Naive thymus-derived CD8-positive, alpha-beta T cell (primary cell): ENCODE measurements around the gene GARIN5B. TPM values are rescaled to one million over a fixed set of nuclear protein-coding genes. Genes with fewer than 3 reads are reported as not detected.
"Not testable (repeated sequence)": the region's sequence is repeated elsewhere in the genome, so short reads cannot be mapped to it uniquely, and the experiment has no call there.

Source experiments
- ATAC-seq, 2 donors: fragments of 150-1000 bp; cut with Tn5 transposase in 1 of 2; sonication (Bioruptor Pico), chemical (Tn5 transposase) in 1 of 2; 1 replicate in 1 of 2; 2 replicates in 1 of 2; pipeline ENCODE4 v1.10.0; 2021; ENCODE audit warnings: mild to moderate bottlenecking in 2 of 2, moderate library complexity in 2 of 2
- POLR2A ChIA-PET: fragments of 350-600 bp; sonication (Branson Sonifier 250); formaldehyde crosslinking; loops from one replicate; lab custom pipeline; 2021; ENCODE audit warnings: antibody characterized with exemption; lab: Charles Lee
- DNase-seq, 10 donors: peaks; one replicate each; pipeline versions ENCODE4 v3.0.0 to v3.0.0-alpha.2; 2020 to 2022
- H3K27ac Mint-ChIP-seq, 10 donors: one replicate each; pipeline ENCODE4 v1.8.0; 2020 to 2022; ENCODE audit warnings: mild to moderate bottlenecking in 10 of 10, mixed read lengths in 10 of 10, moderate library complexity in 4 of 10, inconsistent platforms in 1 of 10
- H3K27me3 Mint-ChIP-seq, 5 donors: one replicate each; pipeline ENCODE4 v1.8.0; 2021 to 2022; ENCODE audit warnings: mixed read lengths in 5 of 5
- H3K36me3 Mint-ChIP-seq, 3 donors: one replicate each; pipeline ENCODE4 v1.8.0; 2020 to 2022; ENCODE audit warnings: mixed read lengths in 3 of 3, mild to moderate bottlenecking in 2 of 3, inconsistent platforms in 1 of 3
- H3K4me1 Mint-ChIP-seq, 4 donors: one replicate each; pipeline ENCODE4 v1.8.0; 2021 to 2022; ENCODE audit warnings: mixed read lengths in 4 of 4
- H3K4me3 Mint-ChIP-seq, 10 donors: one replicate each; pipeline ENCODE4 v1.8.0; 2020 to 2022; ENCODE audit warnings: mild to moderate bottlenecking in 10 of 10, mixed read lengths in 10 of 10, moderate library complexity in 6 of 10, inconsistent platforms in 1 of 10
- H3K9me3 Mint-ChIP-seq, 9 donors: one replicate each; pipeline ENCODE4 v1.8.0; 2020 to 2022; ENCODE audit warnings: mixed read lengths in 9 of 9, mild to moderate bottlenecking in 3 of 9, inconsistent platforms in 1 of 9, moderate library complexity in 1 of 9
- polyA plus RNA-seq, 3 donors: library from polyadenylated mRNA; unstranded; fragments of 300-500 nt; fragmentation: Illumina TruSeq; gene quantifications; one replicate each; pipeline ENCODE4 v1.2.3, GENCODE V29; 2021
- total RNA-seq, 8 experiments: library from RNA in 2 of 8; stranded (reverse) in 2 of 8; gene quantifications; one replicate each; pipeline ENCODE4 v1.2.3 and lab custom pipeline; 2021 to 2026

Gene GARIN5B
- not detected for total RNA-seq
- polyA plus RNA-seq: not detected
- total RNA-seq (lab: John Stamatoyannopoulos, UW): 0 to 0.22 (median 0) reads per million in 6 experiments

DNA sequence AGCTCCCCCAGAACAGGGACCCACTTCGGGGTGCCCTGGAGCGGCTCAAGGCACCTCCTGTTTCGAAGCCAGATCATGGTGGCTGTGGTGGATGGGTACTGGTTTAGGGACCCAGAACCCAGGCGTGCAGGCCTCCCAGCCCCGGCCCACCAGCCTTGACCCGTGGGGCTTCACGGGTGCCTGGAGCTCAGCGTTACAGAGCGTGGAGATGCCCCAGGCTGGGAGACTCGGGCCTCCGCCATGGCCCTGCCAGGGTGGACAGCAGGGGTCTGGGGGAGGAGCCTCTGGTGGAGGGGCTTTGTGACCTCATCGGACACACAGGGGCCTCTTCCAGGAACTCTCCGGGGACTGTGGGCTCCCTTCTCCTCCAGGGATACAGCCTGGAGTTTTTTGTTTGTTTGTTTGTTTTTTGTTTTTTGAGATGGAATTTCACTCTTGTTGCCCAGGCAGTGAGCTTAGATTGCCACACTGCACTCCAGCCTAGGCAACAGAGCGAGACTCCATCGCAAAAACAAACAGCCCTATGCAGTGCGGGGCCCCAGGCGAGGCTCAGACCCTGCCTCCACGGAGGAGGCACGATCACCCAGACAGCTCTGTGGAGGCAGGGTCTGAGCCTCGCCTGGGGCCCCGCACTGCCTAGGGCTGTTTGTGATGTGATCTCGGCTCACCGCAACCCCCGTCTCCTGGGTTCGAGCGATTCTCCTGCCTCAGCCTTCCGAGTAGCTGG, at the start of gene GARIN5B:
Gene GARIN5B (minus strand): TSS at position 271 of the 727 bp plus-strand sequence. CDS start 194 bp downstream, at position 77.
- no peak within 1 kb of the TSS for H3K4me3 Mint-ChIP-seq
- no peaks in the 10 kb centered on the region for H3K9me3 Mint-ChIP-seq
- ATAC-seq (no peak), DNase-seq (no peak)
- POLR2A ChIA-PET: interaction anchor here (1.1 kb wide), 1 partner anchor 21 kb away, joined by 3 read pairs; the partner anchor contains the start of gene TMEM238
- no peaks in the 10 kb centered on the region for H3K4me1 Mint-ChIP-seq
- no peak within 1 kb of the TSS for H3K27ac Mint-ChIP-seq
- peaks cover 2 to 13% (median 7%) of the 10 kb centered on the region in 5 donors for H3K27me3 Mint-ChIP-seq
- no peaks in the 10 kb centered on the region for H3K36me3 Mint-ChIP-seq

DNA sequence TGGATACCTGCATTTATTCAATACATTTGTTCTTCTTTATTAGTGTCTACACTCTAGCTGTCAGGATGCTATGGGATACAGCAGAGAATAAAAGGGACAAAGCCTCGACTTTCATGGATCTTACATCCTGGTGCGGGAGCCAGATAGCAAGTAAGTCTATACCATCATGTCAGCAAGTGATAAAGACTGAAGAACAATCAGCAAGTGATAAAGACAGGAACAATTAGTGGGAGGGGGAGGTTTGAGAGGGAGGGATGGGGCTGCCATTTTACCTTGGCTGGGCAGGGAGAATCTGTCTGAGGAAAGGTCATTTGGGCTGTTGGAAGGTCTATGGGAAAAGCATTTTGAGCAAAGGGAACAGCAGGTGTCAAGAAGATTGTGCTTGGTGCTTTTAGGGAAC, 47.1 kb upstream of the GARIN5B start:
- ATAC-seq: no peak
- POLR2A ChIA-PET: interaction anchor here (0.6 to 10.0 kb wide), 3 partner anchors 21 to 151 kb away, joined by 3 to 181 read pairs (median 4); partner anchors contain the start of genes PPP6R1, RPL28 and TMEM238
- Mint-ChIP-seq H3K4me1 (peaks cover 20 to 32% (median 29%) of the 10 kb centered on the region in 4 donors), H3K27ac (peak overlapping the region in 3 of 10 donors; percentile 23 to 82 (median 76)), H3K9me3 (peaks cover 0 to 12% (median 0%) of the 10 kb centered on the region in 9 donors), H3K36me3 (peaks cover 7 to 13% (median 10%) of the 10 kb centered on the region in 3 donors), H3K4me3 (peak overlapping the region in 2 of 10 donors; percentile 9 to 34), H3K27me3 (peaks cover 0 to 3% (median 0%) of the 10 kb centered on the region in 5 donors)
- DNase-seq: no peak

DNA sequence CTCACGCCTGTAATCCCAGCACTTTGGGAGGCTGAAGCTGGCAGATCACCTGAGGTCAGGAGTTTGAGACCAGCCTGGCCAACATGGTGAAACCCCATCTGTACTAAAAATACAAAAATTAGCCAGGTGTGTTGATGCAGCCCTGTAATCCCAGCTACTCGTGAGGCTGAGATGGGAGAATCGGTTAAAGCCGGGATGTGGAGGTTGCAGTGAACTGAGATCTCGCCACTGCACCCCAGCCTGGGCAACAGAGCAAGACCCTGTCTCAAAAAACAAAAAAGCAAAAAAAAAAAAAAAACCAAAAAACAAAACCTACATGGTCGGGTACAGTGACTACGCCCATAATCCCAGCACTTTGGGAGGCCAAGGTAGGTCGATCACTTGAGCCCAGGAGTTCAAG, 46.1 kb upstream of the GARIN5B start:
- H3K27ac Mint-ChIP-seq: peak overlapping the region; percentile 52 to 100 (median 98)
- H3K27me3 Mint-ChIP-seq, DNase-seq, ATAC-seq: not testable (repeated sequence)
- H3K4me3 Mint-ChIP-seq: peak overlapping the region; percentile 31 to 98 (median 92)
- POLR2A ChIA-PET: interaction anchor here (0.8 to 10.0 kb wide), 6 partner anchors 20 to 245 kb away, joined by 3 to 181 read pairs (median 4); partner anchors contain the start of genes KMT5C, PPP6R1, RPL28 and TMEM238
- peaks cover 0 to 12% (median 0%) of the 10 kb centered on the region in 9 donors for H3K9me3 Mint-ChIP-seq
- H3K36me3 Mint-ChIP-seq: peaks cover 7 to 15% (median 10%) of the 10 kb centered on the region in 3 donors
- peaks cover 20 to 32% (median 29%) of the 10 kb centered on the region in 4 donors for H3K4me1 Mint-ChIP-seq

DNA sequence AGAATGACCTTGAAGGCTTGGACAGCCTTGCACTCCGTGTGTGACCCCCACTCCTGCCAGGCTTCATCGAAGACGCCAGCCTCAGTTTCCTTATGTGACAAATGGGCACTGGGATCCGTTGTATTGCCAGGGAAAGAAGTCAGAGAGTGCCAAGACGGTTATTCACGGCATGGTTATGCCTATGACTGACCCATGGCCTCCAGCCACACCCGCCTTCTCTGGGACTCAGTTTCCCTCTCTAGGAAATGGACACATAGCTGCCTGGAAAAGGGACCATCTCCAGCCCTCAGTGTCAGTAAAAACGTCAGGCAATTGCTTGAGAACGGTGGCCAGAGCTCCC, 45.4 kb upstream of the GARIN5B start:
- peaks cover 0 to 3% (median 0%) of the 10 kb centered on the region in 5 donors for H3K27me3 Mint-ChIP-seq
- peaks cover 18 to 37% (median 29%) of the 10 kb centered on the region in 4 donors for H3K4me1 Mint-ChIP-seq
- POLR2A ChIA-PET: interaction anchor here (0.9 to 10.0 kb wide), 7 partner anchors 10 to 246 kb away, joined by 3 to 181 read pairs (median 5); partner anchors contain the start of genes KMT5C, RPL28, TMEM238 and U2AF2

DNA sequence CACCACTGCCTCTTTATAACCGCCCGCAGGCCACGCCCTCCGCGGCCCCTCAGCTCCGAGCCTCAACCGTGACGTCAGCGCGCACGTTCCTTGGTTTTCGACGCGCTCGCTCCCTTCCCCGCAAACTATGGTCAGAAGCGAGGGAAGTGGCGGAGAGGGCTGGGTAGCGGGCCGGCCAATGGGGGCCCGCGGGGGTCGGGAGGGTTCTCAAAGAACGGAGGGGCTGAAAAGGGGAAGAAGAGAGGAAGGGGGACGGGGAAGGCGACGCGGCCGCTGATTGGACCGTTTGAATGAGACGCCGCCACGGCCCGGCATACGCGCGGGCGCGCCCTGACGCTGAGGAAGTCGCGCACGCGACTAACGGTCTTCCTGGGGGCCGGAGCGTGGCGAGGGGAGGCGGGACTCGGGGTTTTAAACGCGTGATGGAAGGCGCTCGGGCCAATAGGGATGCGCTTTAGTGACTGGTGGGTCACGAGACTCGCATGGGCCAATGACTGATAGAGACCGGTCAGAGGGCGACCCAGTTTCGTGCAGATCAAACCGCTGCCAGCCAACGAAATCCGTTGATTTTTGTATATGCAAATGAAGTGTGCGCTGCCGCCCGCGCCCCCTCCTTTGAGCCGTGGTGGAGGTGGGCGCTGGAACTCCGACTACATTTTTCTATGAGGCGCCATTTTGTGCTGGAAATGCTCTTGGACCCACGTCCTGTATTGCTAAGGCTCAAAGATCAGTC, 44.9 kb upstream of the GARIN5B start:
- peak overlapping the region; percentile 88 to 98 (median 94) for H3K4me3 Mint-ChIP-seq
- peaks cover 0 to 3% (median 0%) of the 10 kb centered on the region in 5 donors for H3K27me3 Mint-ChIP-seq
- POLR2A ChIA-PET: interaction anchor here (0.5 to 10.0 kb wide), 24 partner anchors 9 to 291 kb away, joined by 3 to 181 read pairs (median 6); partner anchors contain the start of genes FIZ1, HSPBP1, KMT5C and PPP1R12C
- H3K9me3 Mint-ChIP-seq: peaks cover 0 to 12% (median 0%) of the 10 kb centered on the region in 9 donors
- ATAC-seq (peak; percentile 91 to 92), DNase-seq (peak; percentile 94 to 99 (median 97))
- peaks cover 20 to 39% (median 30%) of the 10 kb centered on the region in 4 donors for H3K4me1 Mint-ChIP-seq
- H3K27ac Mint-ChIP-seq: peak overlapping the region; percentile 93 to 100 (median 99)
- peaks cover 7 to 26% (median 14%) of the 10 kb centered on the region in 3 donors for H3K36me3 Mint-ChIP-seq

More for the DNA sequence above, 45.4 kb upstream of the GARIN5B start:
- peaks cover 7 to 21% (median 10%) of the 10 kb centered on the region in 3 donors for H3K36me3 Mint-ChIP-seq
- DNase-seq (no peak), ATAC-seq (no peak)
- peak overlapping the region; percentile 93 to 100 (median 99) for H3K27ac Mint-ChIP-seq
- H3K4me3 Mint-ChIP-seq: peak overlapping the region; percentile 88 to 98 (median 94)
- H3K9me3 Mint-ChIP-seq: peaks cover 0 to 12% (median 0%) of the 10 kb centered on the region in 9 donors

DNA sequence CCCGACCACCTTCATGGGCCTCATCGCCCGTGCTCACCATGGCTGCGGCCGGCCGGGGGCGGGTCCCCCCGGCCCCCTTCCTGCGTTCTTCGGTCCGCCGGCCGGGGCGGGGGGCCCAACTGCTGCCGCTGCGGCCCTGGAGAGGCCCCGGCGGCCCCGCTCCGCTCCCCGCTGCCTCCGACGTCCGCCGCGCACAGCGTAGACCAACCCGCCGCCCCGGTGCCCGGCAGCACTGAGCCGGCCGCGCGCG, 44.4 kb upstream of the GARIN5B start, which contains the start of gene UBE2S:
Gene UBE2S (minus strand): TSS at position 239 of the 250 bp plus-strand sequence. CDS start 199 bp downstream, at position 40.
- peaks cover 7 to 31% (median 15%) of the 10 kb centered on the region in 3 donors for H3K36me3 Mint-ChIP-seq
- H3K9me3 Mint-ChIP-seq: peaks cover 0 to 12% (median 0%) of the 10 kb centered on the region in 9 donors
- peak; percentile 0 to 68 for ATAC-seq
- POLR2A ChIA-PET: interaction anchor here (0.6 to 10.0 kb wide), 21 partner anchors 9 to 290 kb away, joined by 3 to 181 read pairs (median 6); partner anchors contain the start of genes FIZ1, HSPBP1, KMT5C and PPP1R12C
- not testable (repeated sequence) for DNase-seq, H3K27me3 Mint-ChIP-seq
- peaks cover 20 to 39% (median 30%) of the 10 kb centered on the region in 4 donors for H3K4me1 Mint-ChIP-seq
- peak within 1 kb of the TSS; percentile 88 to 98 (median 94) for H3K4me3 Mint-ChIP-seq
- H3K27ac Mint-ChIP-seq: peak within 1 kb of the TSS; percentile 93 to 100 (median 99)

DNA sequence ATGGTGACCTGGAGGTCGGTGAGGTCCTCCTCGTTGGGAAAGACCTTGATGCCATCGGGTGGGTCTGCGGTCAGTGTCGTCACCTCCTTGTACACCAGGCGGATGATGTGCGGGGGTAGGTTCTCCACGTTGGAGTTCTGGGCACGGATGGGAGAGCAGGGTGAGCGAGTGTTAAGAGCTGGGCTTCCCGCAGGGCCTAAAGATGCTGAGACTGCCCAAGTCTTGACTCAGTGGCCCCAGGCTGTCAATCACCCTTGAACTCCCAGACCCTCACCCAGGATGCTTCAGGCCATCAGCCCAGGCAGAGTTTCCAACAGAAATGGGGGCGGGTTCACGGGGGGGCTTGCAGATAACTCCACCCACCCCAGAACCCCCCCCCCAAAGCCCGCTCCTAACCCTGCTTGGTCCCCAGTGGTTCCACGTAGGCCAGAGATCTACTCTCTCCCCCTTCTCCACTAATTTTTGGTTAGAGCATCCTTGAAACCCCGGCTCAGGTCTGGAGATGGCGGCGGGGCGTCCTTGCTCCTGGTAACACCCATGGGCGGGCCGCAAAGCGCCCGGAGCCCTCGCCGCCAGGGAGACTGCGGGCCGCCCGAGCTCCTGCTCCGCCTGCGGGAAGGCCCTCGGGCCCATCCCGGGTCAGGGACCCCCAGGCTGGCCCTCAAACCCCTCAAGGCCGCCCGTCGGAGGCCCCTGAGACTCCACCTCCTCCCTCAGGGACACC, 43.9 kb upstream of the GARIN5B start:
- H3K4me1 Mint-ChIP-seq: peaks cover 20 to 39% (median 30%) of the 10 kb centered on the region in 4 donors
- DNase-seq: peak in 2 of 10 donors; percentile 27 to 71
- H3K36me3 Mint-ChIP-seq: peaks cover 7 to 36% (median 17%) of the 10 kb centered on the region in 3 donors
- ATAC-seq: peak in 1 of 2 donors; percentile 0
- H3K4me3 Mint-ChIP-seq: peak overlapping the region; percentile 73 to 98 (median 80)
- POLR2A ChIA-PET: interaction anchor here (1.0 to 10.0 kb wide), 17 partner anchors 8 to 290 kb away, joined by 3 to 181 read pairs (median 6); partner anchors contain the start of genes HSPBP1, KMT5C, PPP1R12C and RPL28
- peak overlapping the region; percentile 74 to 100 (median 85) for H3K27ac Mint-ChIP-seq
- peaks cover 0 to 3% (median 0%) of the 10 kb centered on the region in 5 donors for H3K27me3 Mint-ChIP-seq
- peaks cover 0 to 12% (median 0%) of the 10 kb centered on the region in 9 donors for H3K9me3 Mint-ChIP-seq

DNA sequence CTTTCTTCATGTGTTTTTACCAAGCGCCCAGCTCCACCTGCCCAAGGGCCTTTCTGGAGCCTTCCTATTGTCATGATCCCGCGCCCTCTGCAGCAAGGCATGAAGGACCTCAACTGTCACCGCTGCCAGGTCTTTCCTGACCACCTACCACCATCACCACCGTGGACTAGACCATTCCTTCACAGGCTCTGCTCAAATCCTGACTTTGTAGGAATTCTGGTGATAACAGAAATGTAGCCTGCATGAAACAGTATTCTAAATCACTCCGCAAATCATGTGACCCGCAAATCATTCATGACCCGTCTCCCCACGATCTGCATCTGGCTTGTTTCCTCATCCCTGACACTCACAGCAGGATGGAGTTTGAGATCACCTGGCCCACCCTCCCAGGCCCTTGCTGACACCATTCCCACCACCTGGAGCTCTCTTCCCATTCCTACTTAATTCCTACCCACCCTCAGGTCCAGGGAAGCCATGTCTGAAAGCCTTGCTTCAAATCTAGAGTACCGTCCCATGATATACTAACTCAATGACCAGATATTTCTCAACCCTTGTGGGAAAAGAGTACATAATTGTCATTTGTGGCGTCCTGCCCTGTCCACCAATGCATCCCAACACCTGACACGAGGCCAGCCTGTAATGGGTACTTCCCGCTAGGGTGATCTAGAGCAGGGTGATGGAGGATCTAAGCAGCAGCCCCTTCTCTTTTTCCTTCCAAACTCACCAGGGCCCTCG, 43.2 kb upstream of the GARIN5B start:
- Mint-ChIP-seq H3K36me3 (peaks cover 7 to 40% (median 20%) of the 10 kb centered on the region in 3 donors), H3K4me1 (peaks cover 20 to 39% (median 30%) of the 10 kb centered on the region in 4 donors), H3K9me3 (peaks cover 0 to 12% (median 0%) of the 10 kb centered on the region in 9 donors), H3K4me3 (peak overlapping the region; percentile 57 to 98 (median 77)), H3K27me3 (peaks cover 0 to 3% (median 0%) of the 10 kb centered on the region in 5 donors), H3K27ac (peak overlapping the region; percentile 56 to 100 (median 82))
- no peak for DNase-seq
- POLR2A ChIA-PET: interaction anchor here (0.6 to 10.0 kb wide), 6 partner anchors 13 to 289 kb away, joined by 3 to 181 read pairs (median 8); partner anchors contain the start of genes KMT5C, PPP1R12C, RPL28 and TMEM238
- no peak for ATAC-seq

DNA sequence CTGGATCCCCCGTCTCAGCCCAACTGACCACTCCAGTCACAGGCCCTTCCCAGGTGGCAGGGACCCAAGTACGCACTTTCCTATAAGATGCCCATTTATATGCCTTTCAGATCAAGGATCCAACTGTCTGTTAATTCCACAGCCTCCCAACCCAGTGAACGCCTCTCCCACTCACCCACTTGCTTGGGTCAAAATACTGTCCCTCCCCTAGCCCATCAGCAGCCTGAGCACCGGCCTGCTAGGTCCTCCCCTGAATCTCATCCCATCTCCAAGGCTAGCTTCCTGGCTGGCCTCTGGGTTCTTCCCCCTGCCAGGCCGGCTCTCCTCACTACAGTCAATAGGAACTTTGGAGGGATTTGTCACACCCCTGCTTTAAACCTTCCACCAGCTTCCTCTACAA, 42.6 kb upstream of the GARIN5B start:
- peaks cover 0 to 3% (median 0%) of the 10 kb centered on the region in 5 donors for H3K27me3 Mint-ChIP-seq
- ATAC-seq (no peak), DNase-seq (no peak)
- peaks cover 20 to 39% (median 30%) of the 10 kb centered on the region in 4 donors for H3K4me1 Mint-ChIP-seq
- peak overlapping the region in 8 of 10 donors; percentile 29 to 100 (median 58) for H3K27ac Mint-ChIP-seq
- peaks cover 0 to 12% (median 0%) of the 10 kb centered on the region in 9 donors for H3K9me3 Mint-ChIP-seq
- peaks cover 7 to 45% (median 20%) of the 10 kb centered on the region in 3 donors for H3K36me3 Mint-ChIP-seq
- peak overlapping the region in 9 of 10 donors; percentile 45 to 98 (median 77) for H3K4me3 Mint-ChIP-seq
- POLR2A ChIA-PET: interaction anchor here (0.6 to 10.0 kb wide), 5 partner anchors 17 to 138 kb away, joined by 3 to 181 read pairs (median 6); partner anchors contain the start of genes KMT5C, RPL28 and TMEM238

DNA sequence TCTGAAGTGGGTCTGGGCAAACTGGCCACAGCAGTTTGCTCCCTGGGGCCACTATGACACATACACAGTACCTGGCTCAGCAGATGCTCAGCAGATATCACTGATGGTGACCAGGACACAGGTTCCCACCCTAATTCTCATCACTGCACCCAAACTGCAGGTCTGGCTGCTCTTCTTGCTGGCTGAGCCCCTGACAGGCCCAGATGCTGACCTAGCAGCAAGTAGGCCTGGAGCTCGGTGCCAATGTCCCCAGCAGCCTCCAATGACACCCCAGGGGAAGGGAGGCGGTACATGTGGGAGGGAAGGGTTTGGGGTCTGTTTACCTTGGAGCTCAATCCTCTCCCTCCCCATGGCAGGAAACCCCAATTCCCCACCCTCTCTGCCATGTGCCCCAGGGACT, 39.4 kb upstream of the GARIN5B start:
- Mint-ChIP-seq H3K9me3 (no peaks in the 10 kb centered on the region), H3K27ac (no peak overlapping the region), H3K4me3 (no peak overlapping the region), H3K4me1 (peaks cover 16 to 28% (median 22%) of the 10 kb centered on the region in 4 donors), H3K36me3 (peaks cover 0 to 49% (median 17%) of the 10 kb centered on the region in 3 donors), H3K27me3 (no peaks in the 10 kb centered on the region)
- POLR2A ChIA-PET: interaction anchor here (10.0 kb wide), 1 partner anchor 14 kb away, joined by 181 read pairs; the partner anchor contains the start of genes RPL28 and TMEM238
- no peak for DNase-seq
- no peak for ATAC-seq
